Upper lobe of left lung (tissue), 4 donors: ENCODE data around the gene BTBD2.

Source experiments
- CTCF ChIP-seq, 6 experiments: fragments of 450-650 bp in 4 of 6; fragments of 200-600 bp in 2 of 6; sonication (generic) in 2 of 6; IDR thresholded peaks; one replicate each; pipeline ENCODE4 v1.5.1; 2016 to 2019; ENCODE audit warnings: antibody characterized with exemption in 6 of 6
- EP300 ChIP-seq, 4 donors: sonication (generic); formaldehyde crosslinking; IDR thresholded peaks; one replicate each; pipeline ENCODE4 v1.5.1; 2017; ENCODE audit warnings: antibody characterized with exemption in 4 of 4, control low read depth in 2 of 4
- POLR2A ChIP-seq, 4 donors: fragments of 450-650 bp; IDR thresholded peaks; one replicate each; pipeline ENCODE4 v1.5.1; 2016 to 2017; ENCODE audit warnings: antibody characterized with exemption in 4 of 4, mild to moderate bottlenecking in 2 of 4
- POLR2AphosphoS5 ChIP-seq, 2 donors: sonication (generic); formaldehyde crosslinking; IDR thresholded peaks; one replicate each; pipeline ENCODE4 v1.5.1; 2017; ENCODE audit warnings: antibody characterized with exemption in 2 of 2

- no peak for TF ChIP-seq CTCF (IDR thresholded peaks at IDR 0.05)
- TF ChIP-seq POLR2A (IDR thresholded peaks at IDR 0.05), result no peak
- no peak for TF ChIP-seq EP300 (IDR thresholded peaks at IDR 0.05)
- TF ChIP-seq POLR2AphosphoS5 (IDR thresholded peaks at IDR 0.05), result no peak
Measured at GRCh38 chr19:2014731-2015607, 545 bp downstream of the BTBD2 start.
